ENCODE results near the gene KSR2.

KSR2 gene

GRCh38 chr12:117528538-117528937 is 440.3 kb downstream of the KSR2 start:
- ChIA-PET CTCF (no interaction called here), POLR2A (ENCODE audit: low non-redundant PET) (no interaction called here)
- no peak for DNase-seq (ENCODE audit: low spot score)
- H3K27ac ChIP-seq = no peak overlapping the region
- TF ChIP-seq CTCF (conservative IDR thresholded peaks at IDR 0.05; ENCODE audit: low read depth) = no peak

DNA sequence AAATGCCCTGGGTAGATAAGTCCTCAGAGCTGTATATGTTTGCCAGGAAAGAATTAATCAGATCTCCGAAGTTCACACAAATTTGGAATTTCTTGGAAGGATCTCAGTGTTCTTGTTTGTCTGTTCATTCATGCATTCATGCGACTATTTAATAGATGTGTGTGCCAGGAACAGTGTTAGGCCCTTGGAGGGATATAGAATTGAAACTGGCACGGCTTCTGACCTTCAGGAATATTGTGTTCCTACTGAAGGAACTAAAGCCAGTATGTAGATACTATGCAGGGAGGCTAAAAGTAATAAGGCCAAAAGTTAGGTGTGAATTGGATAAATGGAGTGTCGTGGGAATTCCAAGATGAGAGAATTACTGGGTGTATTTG is 441.3 kb downstream of the KSR2 start:
- no peak for DNase-seq (ENCODE audit: low spot score)
- TF ChIP-seq CTCF (conservative IDR thresholded peaks at IDR 0.05; ENCODE audit: low read depth) = no peak
- ChIA-PET CTCF (no interaction called here), POLR2A (ENCODE audit: low non-redundant PET) (no interaction called here)
- H3K27ac ChIP-seq = no peak overlapping the region

- ChIA-PET POLR2A (ENCODE audit: low non-redundant PET) (no interaction called here), CTCF (no interaction called here)
- H3K27ac ChIP-seq = no peak overlapping the region
- no peak for TF ChIP-seq CTCF (conservative IDR thresholded peaks at IDR 0.05; ENCODE audit: low read depth)
- no peak for DNase-seq (ENCODE audit: low spot score)
Observed at GRCh38 chr12:117526757-117527478, 441.9 kb downstream of the KSR2 start.

DNA sequence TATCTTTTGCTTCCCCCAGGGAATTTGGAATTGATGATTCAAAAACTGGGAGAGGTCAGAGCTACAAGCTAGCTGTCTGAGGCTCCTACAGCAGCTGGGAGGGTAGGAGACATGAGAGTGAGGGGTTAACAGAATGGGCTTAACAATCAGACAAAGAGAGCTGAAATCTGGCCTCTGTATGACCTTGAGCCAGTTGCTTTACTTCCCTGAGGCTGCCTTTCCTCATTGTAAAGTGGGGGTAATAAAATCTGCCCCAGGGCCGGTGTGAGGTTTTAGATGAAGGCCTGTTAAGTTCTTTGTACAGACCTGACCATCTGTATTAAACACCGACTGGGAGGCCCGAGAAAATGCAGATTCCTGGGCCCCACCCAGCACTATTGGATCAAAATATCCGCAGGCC is 443.0 kb downstream of the KSR2 start:
- POLR2A ChIA-PET (ENCODE audit: low non-redundant PET) = no interaction called here
- H3K27ac ChIP-seq = no peak overlapping the region
- TF ChIP-seq CTCF (conservative IDR thresholded peaks at IDR 0.05; ENCODE audit: low read depth) = no peak
- CTCF ChIA-PET = no interaction called here
- no peak for DNase-seq (ENCODE audit: low spot score)

- TF ChIP-seq CTCF (conservative IDR thresholded peaks at IDR 0.05; ENCODE audit: low read depth) = no peak
- no peak overlapping the region for H3K27ac ChIP-seq
- ChIA-PET POLR2A (ENCODE audit: low non-redundant PET) (no interaction called here), CTCF (no interaction called here)
- DNase-seq (ENCODE audit: low spot score) = no peak
Observed at GRCh38 chr12:117524806-117525205, 444.0 kb downstream of the KSR2 start.

- no peak overlapping the region for H3K27ac ChIP-seq
- CTCF ChIA-PET = no interaction called here
- POLR2A ChIA-PET (ENCODE audit: low non-redundant PET) = no interaction called here
- no peak for DNase-seq (ENCODE audit: low spot score)
- no peak for TF ChIP-seq CTCF (conservative IDR thresholded peaks at IDR 0.05; ENCODE audit: low read depth)
Observed at GRCh38 chr12:117523971-117524370, 444.8 kb downstream of the KSR2 start.

Data from RWPE1 (cell line).